GM23338 (cell line): ENCODE data around the gene NR4A1. TPM values are rescaled to one million over a fixed set of nuclear protein-coding genes. Genes with fewer than 3 reads are reported as not detected.

Experiments
- ATAC-seq: fragments of 200-7000 bp; cut with Tn5 transposase; 3 replicates; pipeline ENCODE4 v1.9.1; 2020
- DNase-seq: peaks from one replicate; pipeline ENCODE4 v3.0.0-alpha.2; 2015; ENCODE audit warnings: low spot score
- H2AFZ ChIP-seq: fragments of 200-600 bp; sonication (generic); 2 replicates; pipeline ENCODE4 v1.8.0; 2016; ENCODE audit warnings: antibody characterized with exemption, mild to moderate bottlenecking, moderate library complexity
- H3F3A ChIP-seq: fragments of 200-600 bp; sonication (generic); replicated peaks from 2 replicates; pipeline ENCODE4 v1.8.0; 2017; ENCODE audit warnings: antibody characterized with exemption, mixed run types, low read depth
- H3K27ac ChIP-seq: fragments of 200-600 bp; sonication (generic); 2 replicates; pipeline ENCODE4 v1.6.1; 2016; ENCODE audit warnings: low read depth
- H3K27me3 ChIP-seq: fragments of 200-600 bp; sonication (generic); 2 replicates; pipeline ENCODE4 v1.8.0; 2016; ENCODE audit warnings: mild to moderate bottlenecking, mixed run types, moderate library complexity; ENCODE audit not compliant: insufficient read depth
- H3K36me3 ChIP-seq: fragments of 200-600 bp; sonication (generic); 2 replicates; pipeline ENCODE4 v1.8.0; 2016; ENCODE audit warnings: mild to moderate bottlenecking; ENCODE audit not compliant: insufficient read depth
- H3K4me1 ChIP-seq: fragments of 200-600 bp; sonication (generic); 2 replicates; pipeline ENCODE4 v1.8.0; 2016; ENCODE audit warnings: mild to moderate bottlenecking, moderate library complexity; ENCODE audit not compliant: insufficient read depth
- H3K4me2 ChIP-seq: fragments of 200-600 bp; sonication (generic); 2 replicates; pipeline ENCODE4 v1.7.1; 2017; ENCODE audit warnings: mixed run types
- H3K4me3 ChIP-seq: fragments of 200-600 bp; sonication (generic); 2 replicates; pipeline ENCODE4 v1.6.1; 2016; ENCODE audit warnings: mixed run types
- H3K79me2 ChIP-seq: fragments of 200-600 bp; sonication (generic); replicated peaks from 2 replicates; pipeline ENCODE4 v1.8.0; 2017; ENCODE audit warnings: mild to moderate bottlenecking; ENCODE audit not compliant: insufficient read depth
- H3K9me2 ChIP-seq: fragments of 200-600 bp; sonication (generic); 2 replicates; pipeline ENCODE4 v1.8.0; 2017; ENCODE audit not compliant: insufficient read depth
- H4K20me1 ChIP-seq: fragments of 200-600 bp; sonication (generic); replicated peaks from 2 replicates; pipeline ENCODE4 v1.8.0; 2017; ENCODE audit warnings: mild to moderate bottlenecking; ENCODE audit not compliant: insufficient read depth
- H3K27ac Mint-ChIP-seq: 2 replicates; pipeline ENCODE4 v1.8.0; 2020; ENCODE audit warnings: inconsistent platforms, mild to moderate bottlenecking, moderate library complexity, mixed read lengths
- H3K27me3 Mint-ChIP-seq: 3 replicates; pipeline ENCODE4 v1.8.0; 2022; ENCODE audit warnings: low read depth, mild to moderate bottlenecking, moderate library complexity, mixed read lengths, inconsistent platforms; ENCODE audit not compliant: insufficient read depth, poor library complexity
- H3K36me3 Mint-ChIP-seq: 3 replicates; pipeline ENCODE4 v1.8.0; 2021; ENCODE audit warnings: low read depth, mild to moderate bottlenecking, inconsistent platforms, moderate library complexity, mixed read lengths
- H3K4me1 Mint-ChIP-seq: 3 replicates; pipeline ENCODE4 v1.8.0; 2020; ENCODE audit warnings: mild to moderate bottlenecking, inconsistent platforms, mixed read lengths
- H3K4me3 Mint-ChIP-seq: 3 replicates; pipeline ENCODE4 v1.8.0; 2021; ENCODE audit warnings: moderate library complexity, mild to moderate bottlenecking, inconsistent platforms, mixed read lengths
- H3K9me3 Mint-ChIP-seq: 3 replicates; pipeline ENCODE4 v1.8.0; 2020; ENCODE audit warnings: moderate library complexity, mild to moderate bottlenecking, inconsistent platforms, mixed read lengths
- EZH2phosphoT487 ChIP-seq: fragments of 200-600 bp; sonication (generic); IDR thresholded peaks from one replicate; pipeline ENCODE4 v1.8.1; 2018; ENCODE audit warnings: antibody characterized with exemption; ENCODE audit not compliant: unreplicated experiment
- POLR2AphosphoS5 ChIP-seq: IDR thresholded peaks from 2 replicates; pipeline ENCODE4 v1.6.1; 2016; ENCODE audit warnings: antibody characterized with exemption, low read depth
- ZNF462 ChIP-seq: fragments of 250-450 bp; sonication (Bioruptor Pico); IDR thresholded peaks from 2 replicates; pipeline ENCODE4 v1.5.0; 2020; ENCODE audit warnings: mild to moderate bottlenecking, moderate library complexity
- polyA plus RNA-seq: library from polyadenylated mRNA; unstranded; fragments of >200 nt; fragmentation: Nextera tagmentation; extraction: Ambion mirVana; gene quantifications from 2 replicates; pipeline ENCODE4 v1.2.1, GENCODE V29; 2016
- total RNA-seq: library from RNA; depleted of rRNA; stranded (reverse); fragments of >200 nt; shearing (Covaris generic); gene quantifications from 2 replicates; pipeline ENCODE4 v1.2.3, GENCODE V29; 2014
- TF ChIP-seq, protein P1 (sequence below): IDR thresholded peaks from one replicate; pipeline ENCODE4 v1.6.1; 2018; ENCODE audit warnings: antibody characterized with exemption; ENCODE audit not compliant: unreplicated experiment
- TF ChIP-seq, protein P2 (sequence below), 2 experiments: fragments of 200-600 bp in 1 of 2; sonication (generic) in 1 of 2; conservative IDR thresholded peaks; 2 replicates each; pipeline versions ENCODE4 v1.5.1 to v1.6.1; 2016 to 2017; ENCODE audit warnings: antibody characterized with exemption in 2 of 2, low read depth in 2 of 2, mild to moderate bottlenecking in 2 of 2, moderate library complexity in 1 of 2

Gene NR4A1
- total and polyA plus RNA-seq, 2 experiments from 2014 or later = 7.5 to 19.1 TPM

DNA sequence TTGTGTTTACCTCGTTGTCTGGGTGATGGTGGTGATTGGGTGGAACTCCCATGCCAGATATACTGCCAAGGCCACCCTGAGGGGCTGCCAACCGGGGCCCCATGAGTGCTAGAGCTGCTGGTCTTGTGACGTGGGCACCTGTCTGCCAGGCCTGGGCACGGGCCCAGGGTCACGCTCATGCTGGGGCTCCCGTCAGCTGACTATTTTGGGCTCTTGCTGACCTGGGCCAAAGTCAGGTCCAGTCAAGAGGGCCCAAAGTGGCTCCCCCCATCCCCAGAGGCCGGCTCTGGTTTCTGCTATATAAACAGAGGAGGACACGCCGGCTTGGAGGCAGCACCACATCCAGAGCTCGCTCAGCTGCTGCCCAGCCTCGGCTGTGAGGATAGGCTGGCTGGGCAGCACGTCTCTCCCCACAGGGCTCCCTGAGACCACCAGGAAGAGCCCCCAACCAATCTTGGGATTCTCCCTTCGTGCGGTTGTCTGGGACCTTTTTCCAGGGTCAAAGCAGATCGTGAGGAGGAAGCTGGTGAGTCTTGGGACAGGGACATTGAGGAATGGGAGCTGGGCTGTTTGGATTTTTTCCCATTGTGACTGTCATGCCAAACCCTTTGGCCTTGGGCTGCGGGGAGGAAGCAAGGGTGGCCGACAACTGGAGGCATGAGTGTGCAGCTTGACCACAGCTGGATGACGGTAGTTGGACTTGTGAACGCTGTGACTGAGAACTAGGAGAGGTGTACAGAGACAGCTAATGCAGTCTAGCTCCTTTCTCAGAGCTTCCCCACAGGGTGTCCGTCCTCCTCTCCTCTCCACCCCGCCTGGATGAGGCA is 7.6 kb upstream of the NR4A1 start (continued):
- TF ChIP-seq ZNF462 (CRISPR knock-in tag) = no peak

- H3K4me3 Mint-ChIP-seq = no peak overlapping the region
- peaks cover 19% of the 10 kb centered on the region for H3K27me3 ChIP-seq
- H3K4me3 ChIP-seq = no peak overlapping the region
- no peaks in the 10 kb centered on the region for H3K9me2 ChIP-seq
- no peaks in the 10 kb centered on the region for H3K4me1 ChIP-seq
- H3K79me2 ChIP-seq = 0 out of 2 replicates have a peak, but pooled peaks cover under 1% of the 10 kb centered on the region
- 0 out of 2 replicates have a peak, but pooled peaks cover 2% of the 10 kb centered on the region for H3F3A ChIP-seq
- peaks cover 11% of the 10 kb centered on the region; the same call in 2 of the 3 replicates for H3K36me3 Mint-ChIP-seq
- DNase-seq (no peak), ATAC-seq (no peak)
- no peak overlapping the region for H3K27ac ChIP-seq
- H3K27ac Mint-ChIP-seq = no peak overlapping the region
- no peaks in the 10 kb centered on the region; the same call in 2 of the 3 replicates for H3K9me3 Mint-ChIP-seq
- no peaks in the 10 kb centered on the region for H3K36me3 ChIP-seq
- H2AFZ ChIP-seq = no peak overlapping the region
- peaks cover 8% of the 10 kb centered on the region for H4K20me1 ChIP-seq
- H3K4me2 ChIP-seq = no peak overlapping the region
- peaks cover 20% of the 10 kb centered on the region for H3K27me3 Mint-ChIP-seq
- peaks cover 14% of the 10 kb centered on the region for H3K4me1 Mint-ChIP-seq
- TF ChIP-seq EZH2phosphoT487 = no peak
- TF ChIP-seq, protein P1, sequence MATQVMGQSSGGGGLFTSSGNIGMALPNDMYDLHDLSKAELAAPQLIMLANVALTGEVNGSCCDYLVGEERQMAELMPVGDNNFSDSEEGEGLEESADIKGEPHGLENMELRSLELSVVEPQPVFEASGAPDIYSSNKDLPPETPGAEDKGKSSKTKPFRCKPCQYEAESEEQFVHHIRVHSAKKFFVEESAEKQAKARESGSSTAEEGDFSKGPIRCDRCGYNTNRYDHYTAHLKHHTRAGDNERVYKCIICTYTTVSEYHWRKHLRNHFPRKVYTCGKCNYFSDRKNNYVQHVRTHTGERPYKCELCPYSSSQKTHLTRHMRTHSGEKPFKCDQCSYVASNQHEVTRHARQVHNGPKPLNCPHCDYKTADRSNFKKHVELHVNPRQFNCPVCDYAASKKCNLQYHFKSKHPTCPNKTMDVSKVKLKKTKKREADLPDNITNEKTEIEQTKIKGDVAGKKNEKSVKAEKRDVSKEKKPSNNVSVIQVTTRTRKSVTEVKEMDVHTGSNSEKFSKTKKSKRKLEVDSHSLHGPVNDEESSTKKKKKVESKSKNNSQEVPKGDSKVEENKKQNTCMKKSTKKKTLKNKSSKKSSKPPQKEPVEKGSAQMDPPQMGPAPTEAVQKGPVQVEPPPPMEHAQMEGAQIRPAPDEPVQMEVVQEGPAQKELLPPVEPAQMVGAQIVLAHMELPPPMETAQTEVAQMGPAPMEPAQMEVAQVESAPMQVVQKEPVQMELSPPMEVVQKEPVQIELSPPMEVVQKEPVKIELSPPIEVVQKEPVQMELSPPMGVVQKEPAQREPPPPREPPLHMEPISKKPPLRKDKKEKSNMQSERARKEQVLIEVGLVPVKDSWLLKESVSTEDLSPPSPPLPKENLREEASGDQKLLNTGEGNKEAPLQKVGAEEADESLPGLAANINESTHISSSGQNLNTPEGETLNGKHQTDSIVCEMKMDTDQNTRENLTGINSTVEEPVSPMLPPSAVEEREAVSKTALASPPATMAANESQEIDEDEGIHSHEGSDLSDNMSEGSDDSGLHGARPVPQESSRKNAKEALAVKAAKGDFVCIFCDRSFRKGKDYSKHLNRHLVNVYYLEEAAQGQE = no peak
- TF ChIP-seq, protein P2, sequence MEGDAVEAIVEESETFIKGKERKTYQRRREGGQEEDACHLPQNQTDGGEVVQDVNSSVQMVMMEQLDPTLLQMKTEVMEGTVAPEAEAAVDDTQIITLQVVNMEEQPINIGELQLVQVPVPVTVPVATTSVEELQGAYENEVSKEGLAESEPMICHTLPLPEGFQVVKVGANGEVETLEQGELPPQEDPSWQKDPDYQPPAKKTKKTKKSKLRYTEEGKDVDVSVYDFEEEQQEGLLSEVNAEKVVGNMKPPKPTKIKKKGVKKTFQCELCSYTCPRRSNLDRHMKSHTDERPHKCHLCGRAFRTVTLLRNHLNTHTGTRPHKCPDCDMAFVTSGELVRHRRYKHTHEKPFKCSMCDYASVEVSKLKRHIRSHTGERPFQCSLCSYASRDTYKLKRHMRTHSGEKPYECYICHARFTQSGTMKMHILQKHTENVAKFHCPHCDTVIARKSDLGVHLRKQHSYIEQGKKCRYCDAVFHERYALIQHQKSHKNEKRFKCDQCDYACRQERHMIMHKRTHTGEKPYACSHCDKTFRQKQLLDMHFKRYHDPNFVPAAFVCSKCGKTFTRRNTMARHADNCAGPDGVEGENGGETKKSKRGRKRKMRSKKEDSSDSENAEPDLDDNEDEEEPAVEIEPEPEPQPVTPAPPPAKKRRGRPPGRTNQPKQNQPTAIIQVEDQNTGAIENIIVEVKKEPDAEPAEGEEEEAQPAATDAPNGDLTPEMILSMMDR (conservative IDR thresholded peaks at IDR 0.05; ENCODE audit: low read depth in 2 of 2) = no peak
- no peak for TF ChIP-seq POLR2AphosphoS5
Measured at GRCh38 chr12:52044292-52044983, 6.8 kb upstream of the NR4A1 start.
